HEK293T (cell line): ENCODE measurements around the gene NLGN3.
"Not testable (repeated sequence)": the region's sequence is repeated elsewhere in the genome, so short reads cannot be mapped to it uniquely, and the experiment has no call there.

Source experiments
- CTCF ChIA-PET: fragments of 350-600 bp; formaldehyde crosslinking; extraction: SDS; loops from one replicate; lab custom pipeline; 2021; ENCODE audit warnings: antibody characterized with exemption, inconsistent platforms; lab: Yijun Ruan, JAX
- POLR2A ChIA-PET: fragments of 350-600 bp; formaldehyde crosslinking; extraction: SDS; loops from one replicate; lab custom pipeline; 2020; ENCODE audit warnings: antibody characterized with exemption, inconsistent platforms; lab: Yijun Ruan, JAX
- DNase-seq: peaks from one replicate; pipeline ENCODE4 v3.0.0; 2012; ENCODE audit warnings: mixed read lengths; ENCODE audit errors: extremely low spot score
- ARNT ChIP-seq: fragments of 450-650 bp; IDR thresholded peaks from 2 replicates; pipeline ENCODE4 v1.6.1; 2017; ENCODE audit warnings: mild to moderate bottlenecking
- BHLHE40 ChIP-seq: fragments of 450-650 bp; IDR thresholded peaks from 2 replicates; pipeline ENCODE4 v1.6.1; 2016; ENCODE audit warnings: mild to moderate bottlenecking, moderate library complexity, borderline replicate concordance
- CTBP1 ChIP-seq: fragments of 450-650 bp; IDR thresholded peaks from 2 replicates; pipeline ENCODE4 v1.6.1; 2016; ENCODE audit warnings: borderline replicate concordance
- ELF4 ChIP-seq: fragments of 450-650 bp; IDR thresholded peaks from 2 replicates; pipeline ENCODE4 v1.6.1; 2017; ENCODE audit warnings: antibody characterized with exemption
- FOXA1 ChIP-seq: fragments of 450-650 bp; IDR thresholded peaks from 2 replicates; pipeline ENCODE4 v1.6.1; 2016; ENCODE audit warnings: mild to moderate bottlenecking
- FOXK2 ChIP-seq: fragments of 450-650 bp; IDR thresholded peaks from 2 replicates; pipeline ENCODE4 v1.6.1; 2016; ENCODE audit warnings: mild to moderate bottlenecking
- FOXM1 ChIP-seq: fragments of 450-650 bp; IDR thresholded peaks from 2 replicates; pipeline ENCODE4 v1.6.1; 2017; ENCODE audit warnings: mild to moderate bottlenecking, borderline replicate concordance
- HDGF ChIP-seq: fragments of 450-650 bp; IDR thresholded peaks from 2 replicates; pipeline ENCODE4 v1.6.1; 2017; ENCODE audit warnings: antibody characterized with exemption, borderline replicate concordance
- L3MBTL2 ChIP-seq: fragments of 450-650 bp; conservative IDR thresholded peaks from 2 replicates; pipeline ENCODE4 v1.6.1; 2016; ENCODE audit warnings: mild to moderate bottlenecking
- LEF1 ChIP-seq: fragments of 450-650 bp; IDR thresholded peaks from 2 replicates; pipeline ENCODE4 v1.6.1; 2017; ENCODE audit warnings: mild to moderate bottlenecking, borderline replicate concordance
- NFRKB ChIP-seq: fragments of 450-650 bp; IDR thresholded peaks from 2 replicates; pipeline ENCODE4 v1.6.1; 2016; ENCODE audit warnings: mild to moderate bottlenecking, moderate library complexity
- SP1 ChIP-seq: fragments of 450-650 bp; IDR thresholded peaks from 2 replicates; pipeline ENCODE4 v1.6.1; 2017
- SUZ12 ChIP-seq: fragments of 450-650 bp; IDR thresholded peaks from 2 replicates; pipeline ENCODE4 v1.6.1; 2016; ENCODE audit warnings: mild to moderate bottlenecking
- TARDBP ChIP-seq: fragments of 450-650 bp; IDR thresholded peaks from 2 replicates; pipeline ENCODE4 v1.6.1; 2016
- ZNF384 ChIP-seq: fragments of 450-650 bp; IDR thresholded peaks from 2 replicates; pipeline ENCODE4 v1.6.1; 2016
- TF ChIP-seq, protein P1 (sequence below): fragments of 450-650 bp; IDR thresholded peaks from 2 replicates; pipeline ENCODE4 v1.6.1; 2016

Gene NLGN3

DNA sequence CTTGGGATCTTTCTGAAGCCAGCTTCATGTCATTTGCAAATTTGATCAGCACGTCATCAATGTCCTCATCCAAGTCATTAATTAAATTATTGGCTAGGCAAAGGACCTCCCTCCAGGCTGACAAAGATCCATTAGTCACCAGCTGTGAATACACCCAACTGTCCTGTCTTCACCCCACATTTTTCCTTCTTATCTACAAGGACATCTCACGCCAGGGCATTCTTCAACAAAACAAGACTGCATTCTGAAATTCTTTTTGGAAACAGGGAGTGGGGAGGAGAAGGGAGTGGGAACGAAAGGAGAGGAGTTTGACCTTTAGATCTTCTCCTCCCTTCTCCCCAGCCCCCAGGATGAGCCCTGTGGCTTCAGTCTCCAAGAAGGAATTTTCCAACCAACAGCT, 32.7 kb downstream of the NLGN3 start:
- DNase-seq, result no peak
- ChIA-PET POLR2A (interaction anchor here (0.6 kb wide), 1 partner anchor 91 kb away, joined by 3 read pairs; no protein-coding TSS in a partner anchor), CTCF (interaction anchor here (0.5 to 3.3 kb wide), 2 partner anchors 207 to 411 kb away, joined by 3 to 9 read pairs; no protein-coding TSS in a partner anchor)
- no peak for TF ChIP-seq SUZ12
- TF ChIP-seq ARNT, result no peak
- TF ChIP-seq ZNF384, result no peak
- TF ChIP-seq L3MBTL2, result no peak
- TF ChIP-seq FOXA1, result no peak
- no peak for TF ChIP-seq CTBP1
- TF ChIP-seq NFRKB, result no peak
- TF ChIP-seq, protein P1, sequence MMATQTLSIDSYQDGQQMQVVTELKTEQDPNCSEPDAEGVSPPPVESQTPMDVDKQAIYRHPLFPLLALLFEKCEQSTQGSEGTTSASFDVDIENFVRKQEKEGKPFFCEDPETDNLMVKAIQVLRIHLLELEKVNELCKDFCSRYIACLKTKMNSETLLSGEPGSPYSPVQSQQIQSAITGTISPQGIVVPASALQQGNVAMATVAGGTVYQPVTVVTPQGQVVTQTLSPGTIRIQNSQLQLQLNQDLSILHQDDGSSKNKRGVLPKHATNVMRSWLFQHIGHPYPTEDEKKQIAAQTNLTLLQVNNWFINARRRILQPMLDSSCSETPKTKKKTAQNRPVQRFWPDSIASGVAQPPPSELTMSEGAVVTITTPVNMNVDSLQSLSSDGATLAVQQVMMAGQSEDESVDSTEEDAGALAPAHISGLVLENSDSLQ, result no peak
- TF ChIP-seq SP1, result no peak
- TF ChIP-seq BHLHE40, result no peak
- no peak for TF ChIP-seq FOXM1
- TF ChIP-seq LEF1, result no peak
- no peak for TF ChIP-seq TARDBP
- TF ChIP-seq FOXK2, result no peak
- no peak for TF ChIP-seq HDGF
- no peak for TF ChIP-seq ELF4

DNA sequence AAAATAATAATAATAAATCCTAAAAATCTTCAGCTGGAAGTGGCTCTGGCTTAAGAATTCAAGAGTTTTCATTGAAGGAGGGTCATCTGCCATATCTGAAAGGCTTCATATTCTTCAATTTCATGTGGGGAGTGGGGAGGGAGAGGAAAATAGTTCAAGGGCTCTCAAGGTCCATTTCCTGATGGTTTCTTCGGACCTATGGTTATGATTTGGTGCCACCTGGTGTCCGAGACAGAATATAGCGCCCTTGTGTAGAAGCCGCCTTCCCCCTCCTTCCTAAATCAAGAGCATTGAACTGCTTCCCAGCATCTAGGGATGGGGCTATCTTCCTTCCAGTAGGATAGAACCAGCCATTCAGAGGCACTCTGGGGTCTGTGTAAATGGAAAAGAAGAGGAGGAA, 34.3 kb downstream of the NLGN3 start:
- no peak for TF ChIP-seq ELF4
- no peak for TF ChIP-seq FOXK2
- no peak for TF ChIP-seq ARNT
- no peak for TF ChIP-seq LEF1
- TF ChIP-seq SP1, result no peak
- TF ChIP-seq CTBP1, result no peak
- TF ChIP-seq SUZ12, result no peak
- TF ChIP-seq NFRKB, result no peak
- ChIA-PET CTCF (interaction anchor here (3.3 kb wide), 1 partner anchor 209 kb away, joined by 9 read pairs; no protein-coding TSS in a partner anchor), POLR2A (no interaction called here)
- peak; percentile 67 for DNase-seq

DNA sequence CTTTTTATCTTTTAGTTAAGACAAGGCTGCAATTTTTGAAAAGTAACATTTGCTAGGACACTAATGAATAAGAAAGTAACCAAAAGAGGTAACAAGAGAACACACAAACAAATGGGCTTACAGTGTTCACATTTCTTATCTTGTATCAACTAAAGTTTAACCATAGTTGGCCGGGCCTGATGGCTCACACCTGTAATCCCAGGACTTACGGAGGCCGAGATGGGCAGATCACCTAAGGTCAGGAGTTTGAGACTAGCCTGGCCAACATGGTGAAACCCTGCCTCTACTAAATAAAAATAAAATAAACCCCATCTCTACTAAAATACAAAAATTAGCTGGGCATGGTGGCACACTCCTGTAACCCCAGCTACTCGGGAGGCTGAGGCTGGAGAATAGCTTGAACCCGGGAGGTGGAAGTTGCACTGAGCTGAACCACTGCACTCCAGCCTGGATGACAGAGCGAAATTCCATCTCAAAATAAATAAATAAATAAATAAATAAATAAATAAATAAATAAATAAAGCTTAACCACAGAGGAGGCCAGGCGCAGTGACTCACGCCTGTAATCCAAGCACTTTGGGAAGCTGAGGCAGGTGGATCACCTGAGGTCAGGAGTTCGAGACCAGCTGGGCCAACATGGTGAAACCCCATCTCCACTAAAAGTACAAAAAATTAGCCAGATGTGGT, 36.1 kb downstream of the NLGN3 start:
- not testable (repeated sequence) for DNase-seq
- ChIA-PET CTCF (interaction anchor here (0.7 to 1.4 kb wide), 3 partner anchors 17 to 33 kb away, joined by 3 to 5 read pairs (median 5); no protein-coding TSS in a partner anchor), POLR2A (interaction anchor here (1.0 to 5.0 kb wide), 2 partner anchors 8 to 103 kb away, joined by 3 to 26 read pairs; partner anchors contain the start of gene NONO)

DNA sequence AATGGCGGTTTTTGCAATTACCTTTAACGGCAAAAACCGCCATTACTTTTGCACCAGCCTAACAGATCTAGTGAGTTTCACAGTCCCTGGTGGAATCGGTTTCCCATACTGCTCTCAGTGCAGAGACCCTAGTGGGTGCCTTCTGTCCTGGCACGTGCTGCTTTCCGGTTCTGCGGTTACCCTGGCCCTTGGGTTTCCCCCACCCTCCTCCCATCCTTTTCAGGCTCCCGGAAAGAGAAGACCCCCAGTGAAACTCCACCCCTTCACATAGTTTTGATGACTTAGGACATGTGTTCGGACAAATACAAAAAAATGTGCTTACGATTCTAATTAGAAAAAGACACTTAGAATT, 36.9 kb downstream of the NLGN3 start:
- TF ChIP-seq NFRKB (0 out of 2 replicates have a peak, but pooled peaks have one; percentile 1), ELF4 (peak; percentile 16; the same call in 1 of the 2 replicates), ARNT (no peak)
- POLR2A ChIA-PET, result interaction anchor here (0.7 to 5.0 kb wide), 13 partner anchors 9 to 183 kb away, joined by 3 to 26 read pairs (median 5); partner anchors contain the start of genes MED12, NONO, SNX12 and ZMYM3
- CTCF ChIA-PET, result interaction anchor here (0.8 kb wide), 1 partner anchor 32 kb away, joined by 3 read pairs; no protein-coding TSS in a partner anchor
- no peak for DNase-seq

DNA sequence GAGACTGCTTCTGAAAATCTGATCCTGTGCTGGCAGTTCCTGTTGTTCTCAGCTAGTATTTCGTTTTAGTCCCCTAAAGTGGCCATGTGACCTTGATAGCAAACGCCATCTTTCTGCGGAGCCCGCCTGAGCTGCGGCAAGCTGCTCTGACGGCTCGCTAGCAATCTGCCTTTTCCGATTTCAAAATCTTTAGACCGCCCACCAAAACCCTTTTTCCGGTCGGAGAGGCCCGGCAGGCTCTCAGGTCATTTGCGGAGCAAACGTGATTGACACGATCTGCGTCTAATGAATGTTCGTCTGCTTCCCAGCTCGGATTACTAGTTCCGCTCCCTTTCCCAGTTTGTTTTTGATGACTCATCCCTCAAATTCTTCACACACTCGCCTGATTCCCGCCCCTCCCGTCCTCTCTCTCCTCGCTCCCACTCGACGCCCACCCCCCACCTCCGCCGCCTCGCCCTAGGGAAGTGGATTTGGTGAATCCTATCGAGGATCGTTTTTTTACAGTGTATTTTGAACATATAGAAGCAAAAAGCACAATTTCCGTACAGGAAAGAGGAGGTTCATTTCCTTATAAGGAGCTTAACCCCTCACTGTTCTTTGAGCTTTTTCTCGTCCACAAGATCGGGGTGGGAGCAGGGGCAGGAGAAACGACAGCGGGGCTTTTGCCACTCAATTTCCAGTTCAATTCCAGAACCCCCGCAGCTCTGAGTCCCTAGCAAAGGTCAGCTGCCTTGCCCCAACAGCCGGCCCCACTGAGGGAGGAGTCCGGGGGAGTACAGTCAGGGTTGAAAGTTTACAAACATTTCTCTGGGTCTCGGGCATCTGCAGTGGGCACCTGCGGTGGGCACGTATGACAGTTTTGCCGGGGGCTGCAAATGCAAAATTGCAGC, 37.5 kb downstream of the NLGN3 start:
- peak; percentile 88 for DNase-seq
- no peak for TF ChIP-seq FOXA1
- TF ChIP-seq, protein P1, result peak; percentile 99
- peak; percentile 99 for TF ChIP-seq L3MBTL2
- TF ChIP-seq NFRKB, result no peak
- TF ChIP-seq SUZ12, result no peak
- no peak for TF ChIP-seq ARNT
- peak; percentile 48 for TF ChIP-seq ELF4
- no peak for TF ChIP-seq CTBP1
- no peak for TF ChIP-seq FOXK2
- no peak for TF ChIP-seq FOXM1
- TF ChIP-seq BHLHE40, result no peak
- no peak for TF ChIP-seq HDGF
- no peak for TF ChIP-seq ZNF384
- POLR2A ChIA-PET, result interaction anchor here (0.7 to 5.0 kb wide), 13 partner anchors 9 to 184 kb away, joined by 3 to 26 read pairs (median 5); partner anchors contain the start of genes MED12, NONO, SNX12 and ZMYM3
- CTCF ChIA-PET, result interaction anchor here (0.8 to 0.9 kb wide), 2 partner anchors 10 to 31 kb away, joined by 3 read pairs; no protein-coding TSS in a partner anchor

DNA sequence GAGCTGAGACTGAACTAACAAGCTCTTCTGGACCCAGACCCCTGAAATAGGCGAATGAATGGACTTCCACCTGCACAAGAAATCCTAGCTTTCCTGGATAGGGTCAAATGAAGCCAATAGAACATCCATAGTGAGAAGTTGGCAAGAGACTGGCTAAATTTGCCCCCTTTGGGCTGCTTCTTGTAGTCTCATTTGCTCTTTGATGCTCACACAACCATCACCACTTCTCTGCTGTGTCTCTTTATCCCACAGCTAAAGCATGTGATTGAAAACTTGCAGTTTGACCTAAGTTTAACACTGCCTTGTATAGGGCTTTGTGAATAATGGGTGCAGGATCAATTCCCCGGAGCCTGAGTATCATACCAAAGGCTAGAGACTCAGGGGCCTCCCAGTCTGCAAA, 38.2 kb downstream of the NLGN3 start:
- no peak for DNase-seq
- TF ChIP-seq TARDBP (no peak), BHLHE40 (no peak), SUZ12 (no peak)
- ChIA-PET CTCF (interaction anchor here (0.9 kb wide), 1 partner anchor 10 kb away, joined by 3 read pairs; no protein-coding TSS in a partner anchor), POLR2A (interaction anchor here (1.1 to 5.0 kb wide), 9 partner anchors 10 to 115 kb away, joined by 3 to 26 read pairs (median 7); partner anchors contain the start of genes MED12, NONO, SNX12 and ZMYM3)
